MM.1S (cell line): ENCODE measurements around the gene CCL26.
"Not testable (repeated sequence)": the region's sequence is repeated elsewhere in the genome, so short reads cannot be mapped to it uniquely, and the experiment has no call there.

Experiments
- DNase-seq: peaks from one replicate; pipeline ENCODE4 v3.0.0-alpha.2; 2015
- H2AFZ ChIP-seq: fragments of 300-600 bp; sonication (generic); 2 replicates; pipeline ENCODE4 v1.6.0; 2016; ENCODE audit warnings: antibody characterized with exemption, low read length
- H3F3A ChIP-seq: fragments of 300-600 bp; sonication (generic); 2 replicates; pipeline ENCODE4 v1.6.1; 2016; ENCODE audit warnings: mild to moderate bottlenecking, antibody characterized with exemption, low read length, moderate library complexity, mixed read lengths; ENCODE audit not compliant: insufficient read depth
- H3K27ac ChIP-seq: fragments of 300-600 bp; sonication (generic); 2 replicates; pipeline ENCODE4 v1.5.1; 2016; ENCODE audit warnings: mild to moderate bottlenecking, low read length
- H3K27me3 ChIP-seq: fragments of 300-600 bp; sonication (generic); replicated peaks from 2 replicates; pipeline ENCODE4 v1.6.0; 2016; ENCODE audit warnings: low read length; ENCODE audit not compliant: insufficient read depth
- H3K36me3 ChIP-seq: fragments of 300-600 bp; sonication (generic); replicated peaks from 2 replicates; pipeline ENCODE4 v1.6.1; 2016; ENCODE audit warnings: mild to moderate bottlenecking, low read length, mixed read lengths; ENCODE audit not compliant: insufficient read depth
- H3K4me1 ChIP-seq: fragments of 300-600 bp; sonication (generic); 2 replicates; pipeline ENCODE4 v1.6.1; 2016; ENCODE audit warnings: low read length, mixed read lengths
- H3K4me2 ChIP-seq: fragments of 300-600 bp; sonication (generic); 2 replicates; pipeline ENCODE4 v1.6.0; 2016; ENCODE audit warnings: low read depth, low read length
- H3K4me3 ChIP-seq: fragments of 300-600 bp; sonication (generic); 2 replicates; pipeline ENCODE4 v1.5.1; 2016; ENCODE audit warnings: low read length, mixed read lengths
- H3K79me2 ChIP-seq: fragments of 300-600 bp; sonication (generic); 2 replicates; pipeline ENCODE4 v1.6.1; 2016; ENCODE audit warnings: mixed run types, low read length, mixed read lengths
- H3K9ac ChIP-seq: fragments of 300-600 bp; sonication (generic); 2 replicates; pipeline ENCODE4 v1.6.1; 2016; ENCODE audit warnings: low read length, mixed read lengths
- H3K9me2 ChIP-seq: fragments of 300-600 bp; sonication (generic); replicated peaks from 2 replicates; pipeline ENCODE4 v1.6.1; 2016; ENCODE audit warnings: mild to moderate bottlenecking, low read length, mixed read lengths; ENCODE audit not compliant: insufficient read depth
- H3K9me3 ChIP-seq: fragments of 300-600 bp; sonication (generic); replicated peaks from 2 replicates; pipeline ENCODE4 v1.6.1; 2016; ENCODE audit warnings: mild to moderate bottlenecking, low read length, mixed read lengths; ENCODE audit not compliant: insufficient read depth
- H4K20me1 ChIP-seq: fragments of 300-600 bp; sonication (generic); 2 replicates; pipeline ENCODE4 v1.6.1; 2016; ENCODE audit warnings: mild to moderate bottlenecking, low read length, moderate library complexity, mixed read lengths; ENCODE audit not compliant: insufficient read depth
- EZH2 ChIP-seq: fragments of 300-600 bp; sonication (generic); optimal IDR thresholded peaks from 2 replicates; pipeline ENCODE3; 2017; ENCODE audit warnings: low read depth, mild to moderate bottlenecking, antibody characterized with exemption, low read length, mixed read lengths
- EZH2phosphoT487 ChIP-seq: fragments of 300-600 bp; sonication (generic); IDR thresholded peaks from 2 replicates; pipeline ENCODE4 v1.6.1; 2018; ENCODE audit warnings: antibody characterized with exemption, low read length
- TF ChIP-seq, protein P1 (sequence below): fragments of 300-600 bp; sonication (generic); IDR thresholded peaks from 2 replicates; pipeline ENCODE4 v1.5.1; 2016; ENCODE audit warnings: antibody characterized with exemption, low read length, mixed read lengths

The CCL26 gene

DNA sequence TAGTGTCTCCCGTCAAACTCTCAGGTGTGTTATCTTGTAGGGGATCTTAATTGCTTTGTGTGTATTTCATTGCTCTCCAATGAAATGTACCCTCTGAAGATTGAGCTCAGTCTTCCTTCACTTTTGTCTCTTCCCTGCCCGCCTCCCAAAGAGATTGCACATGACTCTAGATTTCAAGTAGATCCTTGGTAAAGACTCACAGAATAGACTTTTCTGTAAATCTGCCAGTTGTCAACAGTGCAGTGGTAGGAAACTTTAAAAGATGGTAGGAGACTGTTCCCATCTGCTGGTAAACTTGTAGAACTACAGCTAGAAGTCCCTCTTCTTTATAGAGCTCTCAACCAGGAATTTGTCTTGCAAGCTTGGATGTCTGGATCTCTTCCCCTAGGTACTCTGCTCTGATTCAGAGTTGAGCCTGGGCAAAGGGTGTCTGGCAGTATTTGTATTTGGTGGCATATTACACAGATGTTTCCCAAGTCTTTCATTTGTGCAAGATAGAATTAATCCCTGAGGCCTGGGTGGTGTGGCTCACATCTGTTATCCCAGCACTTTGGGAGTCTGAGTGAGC, 9.6 kb downstream of the CCL26 start:
- no peaks in the 10 kb centered on the region for H3K36me3 ChIP-seq
- H3K27ac ChIP-seq = no peak overlapping the region
- H3K9me3 ChIP-seq = no peaks in the 10 kb centered on the region
- TF ChIP-seq EZH2 = no peak
- TF ChIP-seq, protein P1, sequence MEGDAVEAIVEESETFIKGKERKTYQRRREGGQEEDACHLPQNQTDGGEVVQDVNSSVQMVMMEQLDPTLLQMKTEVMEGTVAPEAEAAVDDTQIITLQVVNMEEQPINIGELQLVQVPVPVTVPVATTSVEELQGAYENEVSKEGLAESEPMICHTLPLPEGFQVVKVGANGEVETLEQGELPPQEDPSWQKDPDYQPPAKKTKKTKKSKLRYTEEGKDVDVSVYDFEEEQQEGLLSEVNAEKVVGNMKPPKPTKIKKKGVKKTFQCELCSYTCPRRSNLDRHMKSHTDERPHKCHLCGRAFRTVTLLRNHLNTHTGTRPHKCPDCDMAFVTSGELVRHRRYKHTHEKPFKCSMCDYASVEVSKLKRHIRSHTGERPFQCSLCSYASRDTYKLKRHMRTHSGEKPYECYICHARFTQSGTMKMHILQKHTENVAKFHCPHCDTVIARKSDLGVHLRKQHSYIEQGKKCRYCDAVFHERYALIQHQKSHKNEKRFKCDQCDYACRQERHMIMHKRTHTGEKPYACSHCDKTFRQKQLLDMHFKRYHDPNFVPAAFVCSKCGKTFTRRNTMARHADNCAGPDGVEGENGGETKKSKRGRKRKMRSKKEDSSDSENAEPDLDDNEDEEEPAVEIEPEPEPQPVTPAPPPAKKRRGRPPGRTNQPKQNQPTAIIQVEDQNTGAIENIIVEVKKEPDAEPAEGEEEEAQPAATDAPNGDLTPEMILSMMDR = peak; percentile 67
- H3K4me3 ChIP-seq = no peak overlapping the region
- 0 out of 2 replicates have a peak overlapping the region, but pooled peaks have one; percentile 3 for H2AFZ ChIP-seq
- H3K9me2 ChIP-seq = no peaks in the 10 kb centered on the region
- H3K9ac ChIP-seq = no peak overlapping the region
- no peaks in the 10 kb centered on the region for H3F3A ChIP-seq
- no peaks in the 10 kb centered on the region for H3K4me1 ChIP-seq
- H3K4me2 ChIP-seq = no peak overlapping the region
- no peaks in the 10 kb centered on the region for H4K20me1 ChIP-seq
- no peaks in the 10 kb centered on the region for H3K79me2 ChIP-seq
- no peaks in the 10 kb centered on the region for H3K27me3 ChIP-seq
- peak; percentile 67 for DNase-seq

DNA sequence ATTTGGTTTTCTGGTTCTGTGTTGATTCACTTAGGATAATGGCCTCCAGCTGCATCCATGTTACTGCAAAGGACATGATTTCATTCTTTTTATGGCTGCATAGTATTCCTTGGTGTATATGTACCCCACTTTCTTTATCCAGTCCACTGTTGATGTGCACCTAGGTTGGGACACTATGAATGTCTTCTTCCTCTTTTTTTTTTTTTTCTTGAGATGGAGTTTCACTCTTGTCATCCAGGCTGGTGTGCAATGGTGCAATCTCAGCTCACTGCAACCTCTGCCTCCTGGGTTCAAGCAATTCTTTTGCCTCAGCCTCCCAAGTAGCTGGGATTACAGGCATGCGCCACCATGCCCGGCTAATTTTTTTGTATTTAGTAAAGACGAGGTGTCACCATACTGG, 10.2 kb downstream of the CCL26 start:
- H3K27me3 ChIP-seq, H2AFZ ChIP-seq, H3K4me1 ChIP-seq, H3K4me3 ChIP-seq, DNase-seq, H3K9me2 ChIP-seq, H3K27ac ChIP-seq, H3K9ac ChIP-seq, H3K79me2 ChIP-seq, H3K9me3 ChIP-seq, H3K4me2 ChIP-seq, H4K20me1 ChIP-seq, H3F3A ChIP-seq, H3K36me3 ChIP-seq: not testable (repeated sequence)

DNA sequence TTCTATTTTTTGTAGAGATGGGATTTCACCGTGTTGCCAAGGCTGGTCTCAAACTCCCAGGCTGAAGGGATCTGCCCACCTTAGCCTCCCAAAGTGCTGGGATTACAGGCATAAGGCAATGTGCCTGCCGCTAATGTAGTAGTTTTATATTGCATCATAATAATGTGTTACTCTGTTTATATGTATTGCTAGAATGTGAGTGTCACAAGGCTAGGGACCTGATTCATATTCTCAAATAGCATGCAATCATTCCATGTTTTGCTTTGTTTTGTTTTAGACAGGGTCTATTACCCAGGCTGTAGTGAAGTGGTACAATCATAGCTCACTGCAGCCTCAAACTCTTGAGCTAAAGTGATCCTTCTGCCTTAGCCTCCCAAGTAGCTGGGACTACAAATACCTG, 13.5 kb downstream of the CCL26 start:
- Histone ChIP-seq H3K4me3 (no peak overlapping the region), H3K9me3 (no peaks in the 10 kb centered on the region), H3K4me2 (no peak overlapping the region), H3K9me2 (no peaks in the 10 kb centered on the region), H3K4me1 (no peaks in the 10 kb centered on the region), H2AFZ (no peak overlapping the region), H3K36me3 (no peaks in the 10 kb centered on the region), H4K20me1 (no peaks in the 10 kb centered on the region), H3K79me2 (no peaks in the 10 kb centered on the region), H3K9ac (no peak overlapping the region), H3F3A (no peaks in the 10 kb centered on the region), H3K27me3 (no peaks in the 10 kb centered on the region), H3K27ac (no peak overlapping the region)
- TF ChIP-seq, protein P1 = no peak
- TF ChIP-seq EZH2phosphoT487 = no peak
- TF ChIP-seq EZH2 = no peak
- no peak for DNase-seq

DNA sequence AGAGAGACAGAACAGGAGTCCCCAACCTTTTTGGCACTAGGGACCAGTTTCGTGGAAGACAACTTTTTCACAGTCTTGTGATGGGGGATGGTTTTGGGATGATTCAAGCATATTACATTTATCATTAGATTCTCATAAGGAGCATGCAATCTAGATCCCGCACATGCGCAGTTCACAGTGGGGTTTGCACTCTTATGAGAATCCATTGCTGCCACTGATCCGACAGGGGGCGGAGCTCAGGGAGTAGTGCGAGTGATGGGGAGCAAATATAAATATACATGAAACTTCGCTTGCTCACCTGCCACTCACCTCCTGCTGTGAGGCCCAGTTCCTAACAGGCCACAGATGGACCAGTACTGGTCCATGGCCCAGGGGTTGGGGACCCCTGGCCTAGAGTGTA, 14.2 kb downstream of the CCL26 start:
- Histone ChIP-seq H3K79me2 (no peaks in the 10 kb centered on the region), H3K4me1 (no peaks in the 10 kb centered on the region), H3K9me2 (no peaks in the 10 kb centered on the region), H4K20me1 (no peaks in the 10 kb centered on the region), H3K9me3 (no peaks in the 10 kb centered on the region), H3K9ac (no peak overlapping the region), H3K27ac (no peak overlapping the region), H2AFZ (no peak overlapping the region), H3K4me2 (no peak overlapping the region), H3K4me3 (no peak overlapping the region), H3K27me3 (no peaks in the 10 kb centered on the region), H3F3A (no peaks in the 10 kb centered on the region), H3K36me3 (no peaks in the 10 kb centered on the region)
- TF ChIP-seq, protein P1 = no peak
- TF ChIP-seq EZH2 = no peak
- no peak for TF ChIP-seq EZH2phosphoT487
- no peak for DNase-seq
